K562 (cell line): Measurements from ENCODE around the gene DLGAP1. TPM values are rescaled to one million over a fixed set of nuclear protein-coding genes. Genes with fewer than 3 reads are reported as not detected.

ENCODE experiments used
- C11orf30 ChIP-seq: fragments of 450-650 bp; IDR thresholded peaks from 2 replicates; pipeline ENCODE4 v1.6.1; 2016; ENCODE audit warnings: low read depth, mild to moderate bottlenecking
- FOXK2 ChIP-seq, 2 experiments: fragments of 450-650 bp; IDR thresholded peaks in 1 of 2; conservative IDR thresholded peaks in 1 of 2; 2 replicates each; pipeline ENCODE4 v1.6.1; 2016; ENCODE audit warnings: low read depth in 2 of 2, mild to moderate bottlenecking in 1 of 2
- NFE2 ChIP-seq: IDR thresholded peaks from 2 replicates; pipeline ENCODE4 v1.6.1; 2014; ENCODE audit warnings: antibody characterized with exemption, low read depth
- NRF1 ChIP-seq, 2 experiments: fragments of 450-650 bp; IDR thresholded peaks in 1 of 2; conservative IDR thresholded peaks in 1 of 2; 2 replicates each; pipeline ENCODE4 v1.6.1; 2014; ENCODE audit warnings: mild to moderate bottlenecking in 2 of 2
- SMARCE1 ChIP-seq: fragments of 450-650 bp; IDR thresholded peaks from 2 replicates; pipeline ENCODE4 v1.7.1; 2016; ENCODE audit warnings: mild to moderate bottlenecking
- YY1 ChIP-seq, 3 experiments: IDR thresholded peaks; 2 replicates each; pipeline ENCODE4 v1.6.1; 2011; ENCODE audit warnings: low read length in 2 of 3, mild to moderate bottlenecking in 2 of 3, moderate library complexity in 2 of 3, borderline replicate concordance in 1 of 3, control low read depth in 1 of 3, low read depth in 1 of 3; ENCODE audit not compliant: insufficient read depth in 3 of 3, insufficient replicate concordance in 2 of 3, control insufficient read depth in 1 of 3, insufficient read length in 1 of 3; ENCODE audit errors: extremely low read depth in 1 of 3
- ZBTB43 ChIP-seq: sonication (generic); formaldehyde crosslinking; IDR thresholded peaks from 2 replicates; pipeline ENCODE4 v1.8.0; 2023; ENCODE audit warnings: mild to moderate bottlenecking, missing genetic modification reagents
- ZNF592 ChIP-seq: fragments of 450-650 bp; IDR thresholded peaks from 2 replicates; pipeline ENCODE4 v1.6.1; 2017; ENCODE audit warnings: antibody characterized with exemption, mild to moderate bottlenecking
- polyA plus RNA-seq, 8 experiments: library from polyadenylated mRNA; depleted of rRNA in 4 of 8; stranded (reverse) in 5 of 8; unstranded in 3 of 8; fragments of >200 nt; fragmentation: Nextera tagmentation in 2 of 8; fragmentation: Illumina TruSeq in 1 of 8; extraction: Ambion mirVana in 2 of 8; extraction: Trizol in 1 of 8; gene quantifications; 2 replicates each; pipeline versions ENCODE4 v1.2.1 to v1.2.3, GENCODE V29; 2011 to 2014; ENCODE audit warnings: inconsistent platforms in 1 of 8, missing spikeins in 1 of 8
- total RNA-seq, 7 experiments: library from RNA; depleted of rRNA in 6 of 7; stranded (reverse); fragments of >200 nt in 6 of 7; fragmentation: Illumina TruSeq in 2 of 7; extraction: Trizol in 2 of 7; gene quantifications; 2 replicates each; pipeline versions ENCODE4 v1.2.1 to v1.2.3, GENCODE V29; 2011 to 2021; ENCODE audit warnings: low replicate concordance in 1 of 7
- TF ChIP-seq, protein P1 (sequence below), 3 experiments: fragments of 200-800 bp in 1 of 3; fragments of 250-450 bp in 1 of 3; fragments of 450-650 bp in 1 of 3; sonication (Bioruptor Pico) in 1 of 3; sonication (Bioruptor generic) in 1 of 3; formaldehyde crosslinking in 1 of 3; IDR thresholded peaks; 2 replicates each; pipeline versions ENCODE4 v1.6.1 to v1.8.0; 2016 to 2022; ENCODE audit warnings: mild to moderate bottlenecking in 2 of 3, missing genetic modification characterization in 2 of 3, missing compliant biosample characterization in 1 of 3, moderate library complexity in 1 of 3
- TF ChIP-seq, protein P2 (sequence below): sonication (generic); formaldehyde crosslinking; IDR thresholded peaks from 2 replicates; pipeline ENCODE4 v1.8.0; 2022; ENCODE audit warnings: missing genetic modification reagents, mild to moderate bottlenecking, moderate library complexity, borderline replicate concordance

Gene DLGAP1
- total and polyA plus RNA-seq, 9 of the 15 experiments (the other 6 are each of a cell fraction or from before 2014, with no cell fraction given) = 0.04 to 0.22 (median 0.08) TPM

DNA sequence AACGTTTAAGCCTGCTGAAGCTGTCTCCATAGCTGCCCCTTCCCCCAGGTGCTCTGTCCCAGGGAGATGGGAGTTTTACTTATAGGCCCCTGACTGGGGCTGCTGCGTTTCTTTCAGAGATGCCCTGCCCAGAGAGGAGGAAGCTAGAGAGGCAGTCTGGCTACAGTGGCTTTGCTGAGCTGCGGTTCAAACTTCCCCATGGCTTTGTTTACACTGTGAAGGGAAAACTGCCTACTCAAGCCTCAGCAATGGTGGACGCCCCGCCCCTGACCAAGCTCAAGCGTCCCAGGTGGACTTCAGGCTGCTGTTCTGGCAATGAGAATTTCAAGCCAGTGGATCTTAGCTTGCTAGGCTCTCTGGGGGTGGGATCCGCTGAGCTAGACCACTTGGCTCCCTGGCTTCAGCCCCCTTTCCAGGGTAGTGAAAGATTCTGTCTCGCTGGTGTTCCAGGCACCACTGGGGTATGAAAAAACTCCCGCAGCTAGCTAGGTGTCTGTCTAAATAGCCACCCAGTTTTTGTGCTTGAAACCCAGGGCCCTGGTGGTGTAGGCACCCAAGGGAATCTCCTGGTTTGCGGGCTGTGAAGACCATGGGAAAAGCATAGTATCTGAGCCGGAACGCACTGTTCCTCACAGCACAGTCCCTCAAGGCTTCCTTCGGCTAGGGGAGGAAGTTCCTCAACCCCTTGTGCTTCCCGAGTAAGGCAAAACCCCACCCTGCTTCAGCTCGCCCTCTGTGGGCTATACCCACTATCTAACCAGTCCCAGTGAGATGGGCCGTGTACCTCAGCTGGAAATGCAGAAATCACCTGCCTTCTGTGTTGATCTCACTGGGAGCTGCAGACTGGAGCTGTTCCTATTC lies 755.2 kb downstream of the DLGAP1 start (continued):
- TF ChIP-seq SMARCE1 (peak; percentile 46; the same call in 1 of the 2 replicates), ZNF592 (peak; percentile 52; the same call in 1 of the 2 replicates), NFE2 (peak; percentile 63), YY1 (IDR thresholded peaks at IDR 0.05; ENCODE audit: borderline replicate concordance in 1 of 3, control insufficient read depth in 1 of 3, extremely low read depth in 1 of 3, insufficient read depth in 3 of 3, insufficient read length in 1 of 3, insufficient replicate concordance in 2 of 3, low read depth in 1 of 3, low read length in 2 of 3) (peak; percentile 13 to 83 (median 37)), C11orf30 (peak; percentile 48; the same call in 1 of the 2 replicates), ZBTB43 (CRISPR knock-in tag) (0 out of 2 replicates have a peak, but pooled peaks have one; percentile 33), FOXK2 (conservative IDR thresholded peaks at IDR 0.05 in 1 of 2, IDR thresholded peaks at IDR 0.05 in 1 of 2; ENCODE audit: low read depth in 2 of 2) (peak; percentile 93), NRF1 (conservative IDR thresholded peaks at IDR 0.05 in 1 of 2, IDR thresholded peaks at IDR 0.05 in 1 of 2) (peak in 1 of 2 experiments; percentile 13; a peak in 1 of 4 replicates)
- TF ChIP-seq, protein P1, sequence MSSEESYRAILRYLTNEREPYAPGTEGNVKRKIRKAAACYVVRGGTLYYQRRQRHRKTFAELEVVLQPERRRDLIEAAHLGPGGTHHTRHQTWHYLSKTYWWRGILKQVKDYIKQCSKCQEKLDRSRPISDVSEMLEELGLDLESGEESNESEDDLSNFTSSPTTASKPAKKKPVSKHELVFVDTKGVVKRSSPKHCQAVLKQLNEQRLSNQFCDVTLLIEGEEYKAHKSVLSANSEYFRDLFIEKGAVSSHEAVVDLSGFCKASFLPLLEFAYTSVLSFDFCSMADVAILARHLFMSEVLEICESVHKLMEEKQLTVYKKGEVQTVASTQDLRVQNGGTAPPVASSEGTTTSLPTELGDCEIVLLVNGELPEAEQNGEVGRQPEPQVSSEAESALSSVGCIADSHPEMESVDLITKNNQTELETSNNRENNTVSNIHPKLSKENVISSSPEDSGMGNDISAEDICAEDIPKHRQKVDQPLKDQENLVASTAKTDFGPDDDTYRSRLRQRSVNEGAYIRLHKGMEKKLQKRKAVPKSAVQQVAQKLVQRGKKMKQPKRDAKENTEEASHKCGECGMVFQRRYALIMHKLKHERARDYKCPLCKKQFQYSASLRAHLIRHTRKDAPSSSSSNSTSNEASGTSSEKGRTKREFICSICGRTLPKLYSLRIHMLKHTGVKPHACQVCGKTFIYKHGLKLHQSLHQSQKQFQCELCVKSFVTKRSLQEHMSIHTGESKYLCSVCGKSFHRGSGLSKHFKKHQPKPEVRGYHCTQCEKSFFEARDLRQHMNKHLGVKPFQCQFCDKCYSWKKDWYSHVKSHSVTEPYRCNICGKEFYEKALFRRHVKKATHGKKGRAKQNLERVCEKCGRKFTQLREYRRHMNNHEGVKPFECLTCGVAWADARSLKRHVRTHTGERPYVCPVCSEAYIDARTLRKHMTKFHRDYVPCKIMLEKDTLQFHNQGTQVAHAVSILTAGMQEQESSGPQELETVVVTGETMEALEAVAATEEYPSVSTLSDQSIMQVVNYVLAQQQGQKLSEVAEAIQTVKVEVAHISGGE (CRISPR knock-in tag; IDR thresholded peaks at IDR 0.05) = 0 out of 6 replicates have a peak, but pooled peaks of 1 of the 3 experiments have one; percentile 35
- TF ChIP-seq, protein P2, sequence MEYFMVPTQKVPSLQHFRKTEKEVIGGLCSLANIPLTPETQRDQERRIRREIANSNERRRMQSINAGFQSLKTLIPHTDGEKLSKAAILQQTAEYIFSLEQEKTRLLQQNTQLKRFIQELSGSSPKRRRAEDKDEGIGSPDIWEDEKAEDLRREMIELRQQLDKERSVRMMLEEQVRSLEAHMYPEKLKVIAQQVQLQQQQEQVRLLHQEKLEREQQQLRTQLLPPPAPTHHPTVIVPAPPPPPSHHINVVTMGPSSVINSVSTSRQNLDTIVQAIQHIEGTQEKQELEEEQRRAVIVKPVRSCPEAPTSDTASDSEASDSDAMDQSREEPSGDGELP = 0 out of 2 replicates have a peak, but pooled peaks have one; percentile 5
- TF ChIP-seq, all 486 proteins: peak for 25; not testable (repeated sequence) for 461
